Activated CD4-positive, alpha-beta T cell treated with anti-CD3 and anti-CD28 coated beads, Interleukin-2, amount 50 U/mL, for 1 hour (primary cell): ENCODE results near the gene ARTN.

Experiments
- DNase-seq: peaks from one replicate; pipeline ENCODE4 v3.0.0-alpha.2; 2020

The ARTN gene, protein sequence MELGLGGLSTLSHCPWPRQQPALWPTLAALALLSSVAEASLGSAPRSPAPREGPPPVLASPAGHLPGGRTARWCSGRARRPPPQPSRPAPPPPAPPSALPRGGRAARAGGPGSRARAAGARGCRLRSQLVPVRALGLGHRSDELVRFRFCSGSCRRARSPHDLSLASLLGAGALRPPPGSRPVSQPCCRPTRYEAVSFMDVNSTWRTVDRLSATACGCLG

GRCh38 chr1:43933386-43934100 lies at the start of gene ARTN:
TSS of gene ARTN (plus strand) at chr1:43933801. CDS start at chr1:43935657, 1,856 bp downstream.
- no peak for DNase-seq

DNA sequence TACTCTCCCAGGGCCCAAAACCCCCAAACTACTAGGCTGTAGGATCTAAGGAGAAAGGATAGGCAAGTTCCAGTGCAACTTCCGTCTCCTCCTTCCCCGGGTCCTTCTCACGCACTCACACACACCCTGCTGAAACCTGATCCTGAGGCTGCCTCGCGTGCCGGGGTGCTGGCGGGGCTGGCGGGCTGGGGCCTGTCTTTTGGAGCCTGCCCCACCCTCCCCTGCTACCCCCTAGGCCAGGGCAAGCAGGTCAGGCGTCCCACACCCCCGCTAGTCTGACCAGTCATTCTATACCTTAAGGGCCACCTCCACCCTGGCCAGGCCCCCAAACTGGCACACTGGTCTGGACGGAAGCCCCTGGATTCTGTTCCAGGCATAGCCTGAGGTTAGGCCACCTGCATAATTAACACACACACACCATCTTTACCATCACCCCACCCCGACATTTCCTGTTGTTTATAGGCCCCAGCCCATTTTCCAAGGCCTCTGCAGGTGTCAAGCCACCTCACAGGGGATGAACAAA lies 48.3 kb upstream of the ARTN start:
- DNase-seq, result no peak

DNA sequence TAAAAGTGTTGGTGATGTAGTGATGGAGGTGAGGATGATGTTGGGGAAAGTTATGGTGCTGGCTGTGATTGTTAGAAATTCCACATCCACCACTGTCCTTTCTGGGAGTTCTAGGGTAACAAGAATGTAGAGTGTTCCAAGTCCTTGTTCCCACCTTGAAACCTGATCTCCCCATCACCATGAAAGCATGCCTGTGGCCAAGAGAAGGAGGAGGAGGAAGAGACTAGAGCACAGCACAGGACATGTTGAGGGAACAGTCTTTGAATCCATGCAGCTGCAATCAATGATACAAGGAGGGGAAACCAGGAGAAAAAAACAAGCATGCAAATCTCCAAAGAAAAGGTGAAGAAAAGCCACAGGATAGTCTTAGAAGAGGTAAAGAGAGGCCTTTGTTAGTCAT lies 45.9 kb upstream of the ARTN start:
- DNase-seq, result no peak

GRCh38 chr1:43890815-43891214 lies 42.8 kb upstream of the ARTN start:
- DNase-seq, result no peak

DNA sequence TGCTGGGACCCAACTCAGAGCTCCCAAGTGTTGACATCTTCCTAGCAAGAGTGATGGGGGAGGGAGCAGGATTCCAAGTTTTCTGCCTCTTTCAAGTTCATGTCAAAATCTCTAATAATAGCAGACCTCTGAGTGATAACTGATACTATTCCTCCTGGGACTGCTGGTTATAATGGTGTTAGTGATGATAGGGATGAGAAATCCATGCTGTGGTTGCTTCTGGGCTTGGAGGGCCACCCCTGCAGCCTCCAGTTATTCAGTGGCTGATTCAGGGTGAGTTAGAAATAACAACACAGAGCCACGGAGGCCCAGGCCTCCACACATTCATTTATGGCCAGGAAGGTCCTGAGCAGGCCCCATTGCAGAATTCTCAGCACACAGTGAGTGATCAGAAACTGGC lies 40.6 kb upstream of the ARTN start:
- DNase-seq, result no peak

DNA sequence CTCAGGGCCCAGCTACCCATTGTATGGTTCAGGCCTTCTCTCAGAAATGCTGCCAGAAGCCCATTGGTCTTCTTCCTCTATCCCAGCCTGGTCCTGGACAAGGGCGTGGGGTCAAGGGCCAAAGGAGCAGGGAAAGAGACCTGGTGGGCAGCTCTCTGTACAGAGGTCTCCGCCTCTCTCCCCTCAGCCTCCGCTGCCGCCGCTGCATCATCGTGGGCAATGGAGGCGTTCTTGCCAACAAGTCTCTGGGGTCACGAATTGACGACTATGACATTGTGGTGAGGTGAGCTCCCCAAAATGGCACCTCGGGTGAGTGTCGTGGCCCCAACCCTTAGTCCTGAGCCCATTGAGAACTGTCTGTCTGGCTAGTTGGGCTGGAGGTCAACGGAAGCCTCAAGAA lies 34.6 kb upstream of the ARTN start:
- DNase-seq, result no peak

- no peak for DNase-seq
Observed at GRCh38 chr1:43900386-43900785, 33.2 kb upstream of the ARTN start.

DNA sequence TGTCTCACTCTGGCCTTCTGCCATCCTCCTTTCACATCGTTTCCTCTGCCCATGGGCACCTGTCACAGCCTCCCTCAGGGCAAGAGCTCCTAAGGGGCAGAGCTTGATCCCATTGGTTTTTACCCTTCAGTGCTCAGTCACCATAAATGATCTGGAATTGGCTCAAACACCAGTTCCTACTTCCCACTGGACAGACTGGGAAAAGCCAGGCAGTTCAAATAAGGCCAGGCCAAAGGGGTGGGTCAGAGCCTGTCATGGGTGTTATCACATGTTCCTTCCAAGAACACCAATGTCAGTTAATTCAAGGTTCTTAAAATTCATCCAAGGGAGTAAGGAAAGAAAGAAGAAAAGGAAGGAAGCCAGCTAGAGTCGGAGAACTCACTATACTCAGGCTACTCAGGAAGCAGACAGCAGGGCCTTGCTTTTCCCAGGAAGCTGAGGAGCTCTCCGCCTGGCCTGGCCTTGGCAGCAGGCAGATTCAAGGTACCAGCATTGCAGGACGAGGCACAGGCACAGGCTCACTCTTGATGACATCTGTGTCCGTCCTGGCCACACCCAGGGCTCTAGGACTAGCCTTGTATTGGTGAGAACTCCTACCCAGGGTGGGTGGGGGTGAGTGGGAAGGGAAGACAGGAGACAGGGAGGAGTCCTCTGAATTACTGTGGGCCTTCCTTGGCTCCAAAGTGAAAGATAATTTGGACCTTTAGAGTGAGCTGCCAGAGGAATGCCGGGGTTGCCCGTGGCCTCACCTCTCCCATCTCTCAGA lies 32.2 kb upstream of the ARTN start:
- no peak for DNase-seq

DNA sequence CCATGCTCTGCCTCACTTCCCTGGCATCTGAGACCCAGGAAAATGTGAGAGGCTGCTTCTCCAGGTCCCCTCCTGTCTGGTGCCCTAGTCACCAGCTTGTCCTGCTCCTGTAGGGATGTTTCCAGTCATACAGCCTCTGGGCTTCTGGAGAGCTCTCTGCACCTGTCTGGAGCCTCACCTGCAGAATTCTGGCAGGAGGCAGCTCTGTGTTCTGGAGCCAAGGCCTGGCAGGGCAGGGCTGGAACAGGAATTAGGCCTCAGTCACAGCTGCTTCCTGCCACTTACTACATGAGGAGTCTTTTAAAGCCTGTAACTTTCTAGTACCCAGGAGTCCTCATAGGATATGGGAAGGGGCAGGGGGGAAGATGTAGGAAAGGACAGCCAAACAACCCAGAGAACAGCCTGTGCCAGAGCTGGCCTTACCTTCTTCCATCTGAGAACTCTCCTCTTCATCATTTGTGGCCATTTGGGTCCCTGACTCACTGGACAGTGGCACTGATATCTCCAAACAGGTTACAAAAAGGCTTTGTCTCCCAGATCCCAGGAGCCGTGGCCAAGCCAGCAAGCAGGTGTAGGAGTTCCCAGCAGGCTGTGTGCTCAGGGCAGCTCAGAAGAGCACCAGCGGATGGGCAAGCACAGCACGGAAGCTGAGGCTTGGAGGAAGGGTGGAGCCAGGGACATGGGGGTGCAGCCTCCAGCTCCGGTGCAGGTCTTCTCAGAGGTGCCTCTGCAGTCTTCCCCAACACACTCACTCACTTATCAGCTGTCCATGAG lies 31.4 kb upstream of the ARTN start:
- DNase-seq, result no peak

DNA sequence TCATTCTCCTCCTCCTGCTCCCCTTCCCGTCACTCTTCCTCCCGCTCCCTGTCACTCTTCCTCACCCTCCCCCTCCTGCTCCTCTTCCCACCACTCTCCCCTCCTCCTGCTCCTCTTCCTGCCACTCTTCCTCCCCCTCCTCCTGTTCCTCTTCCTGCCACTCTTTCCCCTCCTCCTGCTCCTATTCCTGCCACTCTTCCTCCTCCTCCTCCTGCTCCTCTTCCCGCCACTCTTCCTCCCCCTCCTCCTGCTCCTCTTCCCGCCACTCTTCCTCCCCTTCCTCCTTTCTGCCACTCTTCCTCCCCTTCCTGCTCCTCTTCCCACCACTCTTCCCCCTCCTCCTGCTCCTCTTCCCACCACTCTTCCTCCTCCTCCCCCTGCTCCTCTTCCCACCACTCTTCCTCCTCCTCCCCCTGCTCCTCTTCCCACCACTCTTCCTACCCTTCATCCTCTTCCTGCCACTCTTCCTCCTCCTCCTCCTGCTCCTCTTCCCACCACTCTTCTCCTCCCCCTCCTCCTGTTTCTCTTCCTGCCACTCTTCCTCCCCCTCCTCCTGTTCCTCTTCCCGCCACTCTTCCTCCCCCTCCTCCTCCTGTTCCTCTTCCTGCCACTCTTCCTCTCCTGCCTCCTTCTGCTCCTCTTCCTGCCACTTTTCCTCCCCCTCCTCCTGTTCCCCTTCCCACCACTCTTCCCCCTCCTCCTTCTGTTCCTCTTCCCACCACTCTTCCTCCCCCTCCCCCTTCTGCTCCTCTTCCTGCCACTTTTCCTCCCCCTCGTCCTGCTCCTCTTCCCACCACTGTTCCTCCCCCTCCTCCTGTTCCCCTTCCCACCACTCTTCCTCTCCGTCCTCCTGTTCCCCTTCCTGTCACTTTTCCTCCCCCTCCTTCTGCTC lies 28.7 kb upstream of the ARTN start:
- no peak for DNase-seq

DNA sequence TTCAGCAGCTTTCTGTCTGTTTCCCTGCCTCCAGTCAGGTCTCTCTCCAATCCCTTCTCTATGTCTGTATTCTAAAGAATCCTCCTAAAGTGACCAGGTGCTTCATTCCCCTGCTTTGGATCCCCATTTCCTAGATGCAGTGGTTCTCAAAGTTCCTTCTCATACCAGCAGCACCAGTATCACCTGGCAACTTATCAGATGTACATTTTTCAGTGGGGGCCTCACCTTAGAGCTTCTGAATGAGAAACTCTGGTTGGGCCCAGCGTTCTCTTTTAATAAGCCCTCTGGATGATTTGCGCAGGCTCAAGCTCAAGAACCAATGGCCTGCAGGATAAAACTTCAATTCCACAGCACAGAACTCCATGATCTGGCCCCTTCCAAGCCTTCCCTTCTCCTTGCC lies 25.4 kb upstream of the ARTN start:
- no peak for DNase-seq

DNA sequence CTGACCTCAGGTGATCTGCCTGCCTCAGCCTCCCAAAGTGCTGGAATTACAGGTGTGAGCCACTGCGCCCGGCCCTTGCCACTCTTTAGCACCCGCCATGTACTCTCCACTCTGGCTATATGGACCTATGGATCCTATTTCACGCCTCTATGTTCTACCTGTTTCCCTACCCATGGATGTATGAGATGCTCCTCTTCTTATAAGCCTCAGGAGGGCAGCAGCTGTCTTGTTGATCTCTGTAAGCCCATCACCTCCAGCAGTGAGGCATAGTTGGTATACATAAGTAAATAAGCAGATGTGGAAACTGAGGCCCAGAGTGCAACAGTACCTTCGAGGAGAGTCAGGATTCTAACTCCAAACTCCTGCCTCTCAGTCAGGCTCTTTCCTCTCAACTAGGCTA lies 24.7 kb upstream of the ARTN start:
- DNase-seq, result no peak

DNA sequence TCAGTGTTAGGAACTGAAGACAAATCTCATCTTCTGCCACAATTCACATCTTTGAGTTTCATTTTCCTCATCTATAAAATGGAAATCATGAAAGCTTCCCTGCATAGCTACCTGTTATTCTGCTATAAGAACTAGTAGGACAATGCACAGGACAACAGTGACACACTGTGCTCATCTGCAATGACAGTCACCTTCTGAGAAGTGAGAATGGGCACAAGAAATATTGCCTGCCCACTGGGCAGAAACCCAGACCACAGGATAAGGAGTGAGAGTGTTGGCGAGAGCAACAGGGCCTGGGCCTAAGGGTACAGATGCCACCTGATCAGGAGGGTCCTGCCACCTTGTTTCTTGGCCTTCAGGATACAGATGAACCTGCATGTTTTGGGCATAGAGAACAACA lies 23.3 kb upstream of the ARTN start:
- DNase-seq, result no peak

GRCh38 chr1:43912607-43913006 lies 21.0 kb upstream of the ARTN start:
- no peak for DNase-seq

DNA sequence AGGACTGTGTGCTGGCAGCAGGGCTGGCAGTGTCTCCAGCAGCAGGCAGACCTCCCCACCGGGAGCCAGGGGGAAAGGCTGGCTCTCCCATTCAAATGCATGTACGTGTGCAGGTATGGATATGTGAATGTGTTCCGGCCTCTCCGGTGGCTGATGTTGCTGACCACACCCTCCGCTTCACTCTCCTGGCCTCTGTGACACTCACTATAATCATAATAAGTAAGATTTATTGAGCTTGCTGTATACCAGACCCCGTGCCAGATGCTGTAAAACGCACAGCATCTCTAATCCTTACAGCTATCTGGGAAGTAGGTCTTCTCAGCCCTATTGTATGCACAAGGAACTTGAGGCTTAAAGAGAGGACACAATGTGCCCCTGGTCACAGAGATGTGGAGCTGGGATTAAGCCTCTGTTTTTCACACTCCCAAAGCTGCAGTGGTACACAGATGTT lies 20.5 kb upstream of the ARTN start:
- DNase-seq, result no peak

DNA sequence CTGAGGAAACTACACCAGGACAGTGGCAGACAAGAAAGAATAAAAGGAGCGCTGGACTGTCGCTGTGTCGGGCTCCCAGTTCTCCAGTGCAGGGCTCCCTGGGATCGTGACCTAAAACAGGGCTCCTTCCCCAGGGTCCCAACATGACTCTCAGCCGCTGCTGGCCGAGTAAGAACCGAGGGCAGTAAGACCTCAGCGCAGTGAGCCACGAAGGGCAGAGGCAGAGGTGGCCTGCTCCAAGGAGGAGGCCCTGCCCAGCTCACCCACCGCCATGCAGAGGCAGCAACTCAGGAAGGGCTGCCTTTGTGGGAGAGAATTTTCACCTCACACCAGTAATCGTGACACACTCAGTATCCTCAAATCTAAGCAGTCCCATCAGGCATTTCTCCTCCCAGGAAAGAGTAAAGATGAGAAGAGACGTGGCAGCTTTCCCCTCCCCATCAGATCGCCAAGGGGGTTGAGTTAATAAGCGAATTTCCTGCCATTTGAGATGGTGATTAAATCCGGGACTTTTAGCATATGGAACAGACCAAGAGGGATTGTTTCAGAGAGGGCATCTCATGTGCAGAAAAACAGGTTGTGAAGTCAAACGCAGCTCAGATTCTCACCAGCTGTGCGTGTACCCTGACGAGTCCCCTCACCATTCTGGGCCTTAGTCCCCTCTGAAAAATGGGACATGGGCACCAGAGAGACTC lies 19.8 kb upstream of the ARTN start:
- DNase-seq, result no peak

DNA sequence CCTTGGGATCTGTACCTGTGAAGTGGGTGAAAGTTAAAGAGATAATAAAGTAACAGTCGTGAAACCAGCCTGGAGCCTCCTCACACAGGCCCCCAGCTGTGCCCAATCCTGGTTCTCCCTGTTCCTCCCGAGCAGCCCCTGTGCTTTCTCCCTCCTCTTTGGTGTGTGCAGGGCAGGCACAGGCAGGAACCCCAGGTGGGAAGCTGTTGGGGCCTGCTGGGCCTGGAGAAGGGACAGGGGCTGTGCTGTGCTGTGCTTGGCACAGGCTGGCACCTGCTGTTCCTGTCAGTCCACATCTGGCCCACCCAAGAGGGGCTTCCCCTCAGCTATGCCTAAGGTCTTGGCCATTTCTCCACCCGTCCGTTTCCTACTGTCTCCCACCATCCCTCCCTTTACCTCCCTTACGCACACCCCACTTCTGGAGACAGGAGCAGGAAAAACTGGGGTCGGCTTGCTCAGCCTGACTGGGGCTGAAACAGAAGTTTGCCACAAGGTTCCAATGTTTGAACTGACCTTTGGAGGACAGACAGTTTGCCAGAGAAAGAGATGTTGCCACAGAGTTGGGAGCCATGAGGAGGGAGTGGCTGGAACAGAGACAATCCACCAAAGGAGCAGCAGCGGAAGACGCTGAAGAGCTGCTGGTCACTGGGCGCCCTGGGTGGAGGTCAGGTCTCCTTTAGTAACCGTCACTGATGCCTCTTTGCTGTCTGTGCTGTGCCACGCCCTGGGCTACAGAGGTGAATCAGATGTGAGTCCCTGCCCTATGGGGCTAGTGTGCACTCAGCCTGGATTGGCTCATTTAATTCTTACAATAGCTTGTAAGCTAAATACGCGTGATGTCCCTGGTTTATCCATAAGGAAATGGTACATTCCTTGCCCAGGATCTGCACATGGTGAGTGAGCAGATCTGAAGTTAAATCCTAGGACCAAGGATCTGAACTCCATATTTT lies 18.8 kb upstream of the ARTN start:
- DNase-seq, result no peak

DNA sequence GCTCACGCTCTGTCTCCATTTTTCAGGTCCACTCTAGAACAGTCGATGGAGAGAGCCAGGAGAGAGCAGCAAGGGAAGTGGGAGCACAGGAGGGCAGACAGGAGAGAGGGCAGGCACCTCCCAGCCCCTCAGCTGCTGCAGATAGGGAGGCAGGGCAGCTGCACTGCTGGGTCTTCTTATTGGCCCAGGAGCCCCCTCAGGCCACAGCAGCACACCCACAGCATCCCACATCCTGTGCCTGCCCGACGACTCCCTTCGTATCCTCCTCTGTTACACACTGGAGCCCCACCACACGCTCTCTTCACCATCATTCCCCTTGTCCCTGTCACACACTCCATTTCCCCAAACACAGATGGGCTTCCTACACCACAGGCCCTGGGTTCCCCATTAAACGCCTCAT lies 13.7 kb upstream of the ARTN start:
- no peak for DNase-seq

- DNase-seq, result no peak
Observed at GRCh38 chr1:43921022-43921421, 12.6 kb upstream of the ARTN start.

DNA sequence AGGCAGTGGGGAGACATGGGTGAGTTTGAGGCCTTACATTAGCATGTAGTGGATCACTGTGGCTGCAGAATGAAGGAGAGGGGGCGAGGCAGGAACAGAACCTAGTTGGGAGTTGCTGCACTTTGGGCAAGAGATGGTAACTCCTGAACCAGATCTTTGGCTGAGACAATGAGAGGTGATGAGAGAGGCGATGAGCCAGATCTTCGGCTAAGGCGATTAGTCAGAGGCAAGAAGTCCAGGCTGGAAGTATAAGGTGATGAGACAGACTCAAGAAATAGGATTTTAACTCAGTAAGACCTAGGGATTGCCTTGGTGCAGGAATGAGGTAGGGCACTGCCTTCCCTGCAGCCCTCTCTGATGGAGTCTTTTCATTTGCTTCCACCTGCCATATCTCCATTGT lies 9.1 kb upstream of the ARTN start:
- no peak for DNase-seq
